ENCODE results near the gene MYRFL. TPM values are rescaled to one million over a fixed set of nuclear protein-coding genes. Genes with fewer than 3 reads are reported as not detected.

MYRFL gene
- total RNA-seq, 3 donors from 2014 or later: 1.3 TPM; not detected in 2

- no peak overlapping the region for H3K27ac ChIP-seq
- no peaks in the 10 kb centered on the region for H3K27me3 ChIP-seq
- DNase-seq (ENCODE audit: low spot score in 2 of 2): no peak
- no peaks in the 10 kb centered on the region for H3K36me3 ChIP-seq
- peaks cover 6 to 32% of the 10 kb centered on the region in 2 donors for H3K9me3 ChIP-seq
- TF ChIP-seq POLR2AphosphoS5 (IDR thresholded peaks at IDR 0.05) (no peak), POLR2A (IDR thresholded peaks at IDR 0.05) (no peak), CTCF (IDR thresholded peaks at IDR 0.05) (no peak)
- H3K4me3 ChIP-seq: no peak overlapping the region
- intact Hi-C loops (cut with DNase I; ENCODE audit: low total_unique reads): no loop called here
- no peaks in the 10 kb centered on the region for H3K4me1 ChIP-seq
Observed at GRCh38 chr12:70005864-70006618, 181.0 kb downstream of the MYRFL start.

GRCh38 chr12:70006619-70006973 is 181.6 kb downstream of the MYRFL start:
- no peak overlapping the region for H3K27ac ChIP-seq
- DNase-seq (ENCODE audit: low spot score in 2 of 2): no peak
- TF ChIP-seq CTCF (IDR thresholded peaks at IDR 0.05) (no peak), POLR2A (IDR thresholded peaks at IDR 0.05) (no peak), POLR2AphosphoS5 (IDR thresholded peaks at IDR 0.05) (no peak)
- no peaks in the 10 kb centered on the region for H3K27me3 ChIP-seq
- intact Hi-C loops (cut with DNase I; ENCODE audit: low total_unique reads): no loop called here
- no peaks in the 10 kb centered on the region for H3K4me1 ChIP-seq
- no peaks in the 10 kb centered on the region for H3K36me3 ChIP-seq
- H3K4me3 ChIP-seq: no peak overlapping the region
- H3K9me3 ChIP-seq: peaks cover 6 to 32% of the 10 kb centered on the region in 2 donors

GRCh38 chr12:70007687-70008086 is 182.7 kb downstream of the MYRFL start:
- Histone ChIP-seq H3K4me3 (no peak overlapping the region), H3K27ac (no peak overlapping the region), H3K27me3 (no peaks in the 10 kb centered on the region), H3K36me3 (no peaks in the 10 kb centered on the region), H3K9me3 (peaks cover 6 to 32% of the 10 kb centered on the region in 2 donors), H3K4me1 (no peaks in the 10 kb centered on the region)
- intact Hi-C loops (cut with DNase I; ENCODE audit: low total_unique reads): no loop called here
- TF ChIP-seq CTCF (IDR thresholded peaks at IDR 0.05): no peak
- TF ChIP-seq POLR2A (IDR thresholded peaks at IDR 0.05): no peak
- no peak for TF ChIP-seq POLR2AphosphoS5 (IDR thresholded peaks at IDR 0.05)
- DNase-seq (ENCODE audit: low spot score in 2 of 2): no peak

Other genes with a start within 250 kb of the MYRFL start
- gene CCT2, start 239.8 kb upstream of the MYRFL start, total RNA-seq: 100 to 1,000 TPM in 2 of 3 donors, 10 to 100 TPM in 1; 80.2 to 126 (median 123) TPM
- not detected for gene LRRC10, start 214.3 kb upstream of the MYRFL start, total RNA-seq
- under 1 TPM in 1 of 3 donors, not detected in 2; 0.66 TPM for gene BEST3, start 125.9 kb upstream of the MYRFL start, total RNA-seq
- 10 to 100 TPM; 12.5 to 45.5 (median 21.6) TPM for gene RAB3IP, start 86.4 kb upstream of the MYRFL start, total RNA-seq

Data from breast epithelium (tissue), 4 donors.